Measurements from ENCODE around the gene PRRC2C. TPM values are rescaled to one million over a fixed set of nuclear protein-coding genes. Genes with fewer than 3 reads are reported as not detected.

Gene PRRC2C
- total RNA-seq, 2 experiments from 2014 or later = 229 to 238 TPM

DNA sequence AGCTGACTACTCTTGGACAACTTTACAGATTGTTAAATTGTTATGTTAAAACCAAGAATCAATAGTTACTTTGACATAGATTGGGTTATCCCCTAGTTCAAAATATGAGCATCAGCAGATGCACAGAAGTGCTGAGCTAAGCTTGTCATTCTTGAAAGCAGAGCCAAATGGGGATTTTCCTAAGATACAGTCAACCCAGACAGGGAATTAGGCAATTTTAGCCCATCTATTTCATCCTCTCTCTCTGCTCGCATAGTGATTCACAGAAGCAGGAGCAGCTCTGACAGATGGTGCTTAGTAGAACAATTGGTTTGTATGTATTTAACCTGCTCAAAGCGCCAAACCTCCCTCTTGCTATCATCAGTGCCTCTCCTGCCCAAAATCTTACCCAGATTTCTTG is 27.9 kb upstream of the PRRC2C start:
- TF ChIP-seq, protein P1, sequence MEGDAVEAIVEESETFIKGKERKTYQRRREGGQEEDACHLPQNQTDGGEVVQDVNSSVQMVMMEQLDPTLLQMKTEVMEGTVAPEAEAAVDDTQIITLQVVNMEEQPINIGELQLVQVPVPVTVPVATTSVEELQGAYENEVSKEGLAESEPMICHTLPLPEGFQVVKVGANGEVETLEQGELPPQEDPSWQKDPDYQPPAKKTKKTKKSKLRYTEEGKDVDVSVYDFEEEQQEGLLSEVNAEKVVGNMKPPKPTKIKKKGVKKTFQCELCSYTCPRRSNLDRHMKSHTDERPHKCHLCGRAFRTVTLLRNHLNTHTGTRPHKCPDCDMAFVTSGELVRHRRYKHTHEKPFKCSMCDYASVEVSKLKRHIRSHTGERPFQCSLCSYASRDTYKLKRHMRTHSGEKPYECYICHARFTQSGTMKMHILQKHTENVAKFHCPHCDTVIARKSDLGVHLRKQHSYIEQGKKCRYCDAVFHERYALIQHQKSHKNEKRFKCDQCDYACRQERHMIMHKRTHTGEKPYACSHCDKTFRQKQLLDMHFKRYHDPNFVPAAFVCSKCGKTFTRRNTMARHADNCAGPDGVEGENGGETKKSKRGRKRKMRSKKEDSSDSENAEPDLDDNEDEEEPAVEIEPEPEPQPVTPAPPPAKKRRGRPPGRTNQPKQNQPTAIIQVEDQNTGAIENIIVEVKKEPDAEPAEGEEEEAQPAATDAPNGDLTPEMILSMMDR (IDR thresholded peaks at IDR 0.05) = no peak
- no peak overlapping the region for H3K4me3 Mint-ChIP-seq
- ChIA-PET CTCF (no interaction called here), POLR2A (no interaction called here)
- H3K9me3 Mint-ChIP-seq = no peaks in the 10 kb centered on the region
- DNase-seq = no peak
- ATAC-seq = no peak
- no peaks in the 10 kb centered on the region for H3K4me1 Mint-ChIP-seq (ENCODE audit: low read depth)
- H3K27ac Mint-ChIP-seq = no peak overlapping the region
- no peaks in the 10 kb centered on the region for H3K36me3 Mint-ChIP-seq (ENCODE audit: low read depth)
- intact Hi-C loops (cut with micrococcal nuclease) = no loop called here
- peaks cover 8% of the 10 kb centered on the region for H3K27me3 Mint-ChIP-seq

- ATAC-seq (no peak), DNase-seq (no peak)
- Mint-ChIP-seq H3K4me1 (ENCODE audit: low read depth) (no peaks in the 10 kb centered on the region), H3K27ac (no peak overlapping the region), H3K4me3 (no peak overlapping the region), H3K27me3 (peaks cover 4% of the 10 kb centered on the region), H3K9me3 (no peaks in the 10 kb centered on the region), H3K36me3 (ENCODE audit: low read depth) (no peaks in the 10 kb centered on the region)
- CTCF ChIA-PET = no interaction called here
- POLR2A ChIA-PET = no interaction called here
- TF ChIP-seq, protein P1 (IDR thresholded peaks at IDR 0.05) = no peak
- intact Hi-C loops (cut with micrococcal nuclease) = no loop called here
Measured at GRCh38 chr1:171460018-171460620, 25.2 kb upstream of the PRRC2C start.

- intact Hi-C loops (cut with micrococcal nuclease) = no loop called here
- Mint-ChIP-seq H3K27ac (no peak overlapping the region), H3K4me1 (ENCODE audit: low read depth) (no peaks in the 10 kb centered on the region), H3K4me3 (no peak overlapping the region), H3K36me3 (ENCODE audit: low read depth) (no peaks in the 10 kb centered on the region), H3K9me3 (no peaks in the 10 kb centered on the region), H3K27me3 (no peaks in the 10 kb centered on the region)
- ChIA-PET CTCF (no interaction called here), POLR2A (no interaction called here)
- no peak for ATAC-seq
- no peak for DNase-seq
- TF ChIP-seq, protein P1 (IDR thresholded peaks at IDR 0.05) = no peak
Measured at GRCh38 chr1:171467626-171468025, 17.7 kb upstream of the PRRC2C start.

DNA sequence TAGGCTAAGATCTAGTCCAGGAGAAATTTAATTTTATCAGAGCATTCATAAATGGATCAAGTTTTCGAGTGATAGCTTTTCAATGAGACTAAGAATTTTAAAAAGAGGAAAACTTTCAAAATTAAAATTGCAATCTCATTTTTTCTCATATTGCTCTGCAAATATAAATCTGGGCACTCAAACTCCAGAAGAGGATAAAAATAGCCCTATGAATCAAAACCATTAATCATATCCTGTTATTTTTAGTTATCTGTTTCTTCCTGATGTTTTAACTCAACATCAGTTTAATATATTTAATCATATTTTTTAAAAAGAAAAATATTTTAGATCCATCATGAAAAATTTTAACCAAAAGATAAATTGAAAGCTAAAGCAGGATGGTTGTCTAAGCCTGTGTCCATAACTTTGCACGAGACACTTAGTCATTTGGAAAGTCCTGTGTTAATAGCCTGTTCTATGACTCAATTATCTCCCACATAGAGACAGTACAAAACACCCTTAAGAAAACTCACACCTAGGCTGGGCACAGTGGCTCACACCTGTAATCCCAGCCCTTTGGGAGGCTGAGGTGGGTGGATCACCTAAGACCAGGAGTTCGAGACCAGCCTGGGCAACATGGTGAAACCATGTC is 17.1 kb upstream of the PRRC2C start:
- ChIA-PET CTCF (no interaction called here), POLR2A (no interaction called here)
- no peaks in the 10 kb centered on the region for H3K27me3 Mint-ChIP-seq
- no peak overlapping the region for H3K27ac Mint-ChIP-seq
- no peaks in the 10 kb centered on the region for H3K4me1 Mint-ChIP-seq (ENCODE audit: low read depth)
- H3K9me3 Mint-ChIP-seq = no peaks in the 10 kb centered on the region
- TF ChIP-seq, protein P1 (IDR thresholded peaks at IDR 0.05) = no peak
- ATAC-seq (peak; percentile 74), DNase-seq (no peak)
- intact Hi-C loops (cut with micrococcal nuclease) = no loop called here
- H3K36me3 Mint-ChIP-seq (ENCODE audit: low read depth) = no peaks in the 10 kb centered on the region
- no peak overlapping the region for H3K4me3 Mint-ChIP-seq

DNA sequence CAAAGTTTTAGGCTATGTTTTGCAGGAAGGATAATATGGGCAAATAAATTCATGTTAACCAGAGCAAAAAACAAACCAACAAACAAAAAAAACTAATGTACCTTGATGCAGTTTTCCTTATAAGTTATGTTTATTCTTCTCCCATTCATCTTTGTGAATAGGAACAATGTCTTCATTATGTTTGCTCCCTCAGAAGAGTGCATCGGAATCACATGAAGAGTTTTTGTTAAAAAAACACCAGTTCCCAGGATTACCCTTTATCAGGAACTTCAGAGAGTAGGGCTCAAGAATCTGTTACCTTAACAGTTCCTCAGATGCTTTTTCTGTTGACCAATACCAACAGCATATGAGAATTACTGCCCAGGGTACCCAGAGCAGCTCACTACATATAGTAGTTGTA is 14.6 kb upstream of the PRRC2C start:
- H3K27ac Mint-ChIP-seq = no peak overlapping the region
- no peaks in the 10 kb centered on the region for H3K36me3 Mint-ChIP-seq (ENCODE audit: low read depth)
- intact Hi-C loops (cut with micrococcal nuclease) = no loop called here
- TF ChIP-seq, protein P1 (IDR thresholded peaks at IDR 0.05) = no peak
- H3K4me1 Mint-ChIP-seq (ENCODE audit: low read depth) = no peaks in the 10 kb centered on the region
- ATAC-seq (no peak), DNase-seq (no peak)
- CTCF ChIA-PET = no interaction called here
- POLR2A ChIA-PET = no interaction called here
- H3K4me3 Mint-ChIP-seq = no peak overlapping the region
- H3K27me3 Mint-ChIP-seq = peaks cover 2% of the 10 kb centered on the region
- H3K9me3 Mint-ChIP-seq = no peaks in the 10 kb centered on the region
